NCI-H748 (cell line): ENCODE measurements around the gene CYP2W1.
"Not testable (repeated sequence)": the region's sequence is repeated elsewhere in the genome, so short reads cannot be mapped to it uniquely, and the experiment has no call there.

Source experiments
- DNase-seq: peaks from one replicate; lab custom pipeline; 2025; ENCODE audit not compliant: unreplicated experiment; lab: John Stamatoyannopoulos, UW

CYP2W1 gene

DNA sequence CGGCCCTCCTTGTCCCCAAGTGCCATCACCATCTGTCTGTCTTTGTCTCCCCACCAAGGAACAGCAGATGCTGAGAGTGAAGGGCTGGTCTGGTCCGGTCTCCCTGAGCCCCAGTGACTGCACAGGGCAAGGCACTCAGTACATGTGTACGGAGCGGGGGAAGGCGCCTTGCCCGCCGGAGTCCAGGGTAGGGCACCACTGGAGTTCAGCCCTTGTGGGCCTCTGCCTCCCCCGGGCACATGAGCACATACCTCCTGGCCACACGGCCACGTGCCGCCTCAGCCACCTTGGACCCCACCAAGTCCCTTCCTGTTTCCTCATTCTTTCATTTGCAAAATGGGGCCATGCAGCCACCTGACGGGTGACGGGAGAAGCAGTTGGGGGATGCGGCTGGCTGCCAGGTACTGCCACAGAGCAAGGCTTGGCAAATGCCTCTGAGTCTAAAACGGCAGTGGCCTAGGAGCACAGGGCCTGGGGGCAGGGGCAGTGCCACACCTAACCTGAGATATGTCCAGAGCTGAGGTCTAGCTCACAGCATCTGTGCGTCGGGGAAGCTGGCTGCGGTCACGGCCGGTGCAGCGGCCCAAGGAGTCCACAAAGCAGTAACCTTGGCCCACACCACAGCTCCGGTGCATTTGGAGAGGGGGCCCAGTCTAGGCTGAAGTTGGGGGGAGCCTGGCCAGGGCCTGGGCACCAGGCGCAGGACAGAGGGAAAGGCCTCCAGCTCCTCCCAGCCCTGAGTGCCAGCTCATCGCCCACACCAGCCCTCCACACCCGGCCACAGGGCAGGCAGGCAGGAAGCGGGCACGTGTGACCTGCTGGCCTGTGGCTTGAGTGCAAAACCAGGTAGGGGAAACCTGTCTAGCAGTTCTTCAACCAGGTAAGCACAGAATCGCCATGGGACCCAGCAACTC, 33.7 kb upstream of the CYP2W1 start:
- DNase-seq, result no peak

GRCh38 chr7:951881-952547, 31.0 kb upstream of the CYP2W1 start:
- DNase-seq, result no peak

- DNase-seq, result no peak
These were observed 30.2 kb upstream of the CYP2W1 start for GRCh38 chr7:952548-953441.

GRCh38 chr7:953547-954327, 29.2 kb upstream of the CYP2W1 start:
- DNase-seq, result peak; percentile 50

DNA sequence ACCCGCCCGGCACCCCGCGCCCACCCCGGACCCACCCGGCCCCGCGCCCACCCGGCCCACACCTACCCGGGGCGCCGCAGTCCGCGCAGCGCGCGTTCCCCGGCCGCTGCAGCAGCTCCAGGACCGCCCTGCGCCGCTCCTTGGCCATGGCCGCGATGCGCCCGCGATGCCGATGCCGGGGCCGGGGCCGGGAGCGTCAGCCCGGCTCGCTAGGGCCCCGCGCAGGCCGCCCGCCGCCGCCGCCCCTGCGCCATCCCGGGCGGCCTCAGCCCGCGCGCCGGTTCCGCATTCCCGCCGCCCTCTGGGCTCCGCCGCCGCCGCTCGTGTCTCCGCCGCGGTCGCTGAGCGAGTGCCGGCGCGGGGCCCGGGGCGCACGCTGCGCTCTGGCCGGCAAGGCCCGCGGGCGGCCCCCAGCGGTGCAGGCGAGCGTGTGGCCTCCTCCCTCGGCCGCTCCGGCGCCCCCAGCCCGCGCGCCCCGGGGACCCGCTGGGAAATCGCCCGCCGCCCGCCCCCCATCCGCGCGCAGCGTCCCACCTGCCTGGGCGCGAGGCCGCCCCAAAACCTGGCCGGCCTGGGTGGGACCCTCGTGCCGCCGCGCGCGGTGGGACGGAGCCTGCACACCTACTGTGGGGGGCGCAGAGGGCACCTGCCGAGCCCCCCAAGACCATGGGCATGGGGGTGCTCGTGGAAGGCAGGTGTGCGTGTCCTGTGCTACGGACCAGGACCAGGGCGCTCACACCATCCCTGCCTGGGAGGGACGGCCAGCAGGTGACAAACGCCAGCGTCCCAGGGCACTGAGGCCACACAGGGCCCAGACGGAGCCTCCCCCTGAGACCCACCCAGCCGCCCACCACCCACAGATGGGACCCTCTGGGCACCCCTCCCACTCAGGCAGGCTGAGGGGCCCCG, 28.4 kb upstream of the CYP2W1 start, which contains the start of gene ADAP1:
Gene ADAP1 (minus strand): TSS at position 351 of the 909 bp plus-strand sequence. CDS start 203 bp downstream, at position 148.
- DNase-seq, result peak; percentile 65

DNA sequence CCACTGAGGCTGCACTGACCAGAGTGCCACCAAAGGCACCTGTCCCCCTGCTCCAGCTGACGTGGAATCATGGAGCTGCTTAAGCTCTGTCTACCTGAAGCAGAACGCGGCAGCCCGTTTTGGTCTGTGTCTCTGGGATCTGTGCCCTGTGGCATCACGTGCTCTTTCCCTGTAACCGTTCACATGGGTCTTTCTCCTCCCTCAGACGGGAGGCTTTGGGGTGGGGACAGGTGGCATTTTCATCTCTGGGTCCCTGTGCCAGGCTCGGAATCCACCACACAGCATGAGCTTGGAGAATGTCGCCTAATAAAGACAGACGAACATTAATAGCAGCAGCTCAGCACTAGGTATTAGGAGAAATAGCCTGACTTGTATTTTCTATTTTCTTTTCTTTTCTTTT, 26.9 kb upstream of the CYP2W1 start:
- DNase-seq, result no peak

DNA sequence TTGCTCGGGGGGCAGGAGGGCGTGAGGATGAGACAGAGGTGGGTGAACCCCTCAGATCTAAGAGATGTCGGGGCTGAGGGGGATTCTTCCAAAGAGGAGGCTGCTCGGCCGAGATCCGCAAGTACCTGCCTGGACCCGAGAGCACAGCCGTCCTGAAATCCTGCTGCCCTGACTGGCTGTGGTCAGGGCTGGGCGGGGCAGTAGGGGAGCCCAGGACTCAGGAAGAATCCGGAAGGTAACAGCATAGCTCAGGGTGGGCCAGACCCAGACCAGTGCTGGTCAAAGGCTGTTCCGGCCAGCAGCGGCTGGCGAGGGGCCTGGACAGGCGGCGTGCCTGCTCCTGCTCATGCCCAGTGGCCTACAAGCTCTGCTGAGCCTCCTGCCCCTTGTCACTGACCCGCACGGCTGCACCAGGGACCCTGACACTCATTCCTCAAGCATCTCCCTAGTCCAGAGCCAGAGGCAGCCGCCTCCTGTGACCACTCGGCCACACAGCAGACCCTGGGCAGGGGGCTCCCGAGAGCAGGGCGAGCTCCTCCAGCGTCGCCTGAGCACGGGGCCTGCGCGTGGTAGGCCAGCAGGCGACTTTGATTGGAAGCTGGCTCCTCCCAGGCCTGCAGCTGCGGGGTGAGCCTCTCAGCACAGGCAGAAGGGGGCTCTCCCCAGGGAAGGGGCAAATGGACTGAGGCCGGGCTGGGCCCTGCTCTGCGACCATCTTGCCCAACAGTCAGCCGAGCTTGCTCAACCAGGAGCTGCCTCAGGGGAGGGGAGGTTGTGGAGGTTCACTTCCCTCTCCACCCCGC, 25.4 kb upstream of the CYP2W1 start:
- DNase-seq, result no peak

- DNase-seq, result no peak
These were observed 24.5 kb upstream of the CYP2W1 start for GRCh38 chr7:958221-959200.

- DNase-seq, result no peak
These were observed 23.7 kb upstream of the CYP2W1 start for GRCh38 chr7:959271-959670.

DNA sequence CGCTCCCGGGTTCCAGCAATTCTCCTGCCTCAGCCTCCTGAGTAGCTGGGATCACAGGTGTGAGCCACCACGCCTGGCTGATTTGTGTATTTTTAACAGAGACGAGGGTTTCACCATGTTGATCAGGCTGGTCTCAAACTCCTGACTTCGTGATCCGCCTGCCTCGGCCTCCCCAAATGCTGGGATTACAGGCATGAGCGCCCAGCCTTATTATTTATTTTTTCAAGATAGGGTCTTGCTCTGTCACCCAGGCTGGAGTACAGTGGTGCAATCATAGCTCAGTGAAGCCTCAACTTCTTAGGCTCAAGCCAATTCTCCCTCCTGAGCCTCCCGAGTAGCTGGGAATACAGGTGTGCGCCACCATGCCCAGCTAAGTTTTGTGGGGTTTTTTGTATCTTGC, 23.2 kb upstream of the CYP2W1 start:
- DNase-seq, result not testable (repeated sequence)

GRCh38 chr7:960269-960871, 22.6 kb upstream of the CYP2W1 start:
- no peak for DNase-seq

- not testable (repeated sequence) for DNase-seq
These were observed 22.0 kb upstream of the CYP2W1 start for GRCh38 chr7:960972-961371.

- no peak for DNase-seq
These were observed 21.2 kb upstream of the CYP2W1 start for GRCh38 chr7:961546-962400.

DNA sequence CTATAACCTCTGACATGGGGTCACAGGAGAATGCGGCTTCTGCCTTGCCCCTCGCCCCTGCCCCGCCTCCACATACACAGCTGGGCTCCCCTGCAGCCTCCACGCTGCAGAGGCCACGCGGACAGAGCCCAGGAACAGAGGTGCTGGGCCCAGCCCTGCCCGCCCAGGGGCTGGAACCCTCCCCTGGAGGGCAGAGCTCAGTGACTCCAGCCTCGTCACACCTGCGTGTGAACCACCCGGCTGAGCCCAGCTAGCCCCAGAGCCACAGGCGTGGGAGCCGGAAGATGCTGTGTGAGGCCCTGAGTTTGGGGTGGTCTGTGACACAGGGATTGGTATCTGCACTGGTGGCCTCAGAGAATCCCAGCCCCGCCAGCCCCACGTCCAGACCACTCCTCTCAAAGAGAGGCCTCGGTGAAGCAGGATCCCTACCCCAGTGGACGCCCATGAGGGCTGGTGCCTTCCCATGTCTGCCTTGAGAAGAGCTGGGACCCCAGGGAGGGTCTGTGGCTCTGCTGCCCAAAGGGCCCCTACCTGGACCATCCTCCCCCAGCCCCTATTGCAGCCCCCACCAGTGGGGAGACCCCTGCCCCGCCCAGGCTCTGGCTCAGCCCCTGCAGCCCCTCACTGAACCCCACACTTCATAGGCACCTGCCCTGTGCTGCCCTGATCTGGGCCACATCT, 20.4 kb upstream of the CYP2W1 start:
- DNase-seq, result no peak

DNA sequence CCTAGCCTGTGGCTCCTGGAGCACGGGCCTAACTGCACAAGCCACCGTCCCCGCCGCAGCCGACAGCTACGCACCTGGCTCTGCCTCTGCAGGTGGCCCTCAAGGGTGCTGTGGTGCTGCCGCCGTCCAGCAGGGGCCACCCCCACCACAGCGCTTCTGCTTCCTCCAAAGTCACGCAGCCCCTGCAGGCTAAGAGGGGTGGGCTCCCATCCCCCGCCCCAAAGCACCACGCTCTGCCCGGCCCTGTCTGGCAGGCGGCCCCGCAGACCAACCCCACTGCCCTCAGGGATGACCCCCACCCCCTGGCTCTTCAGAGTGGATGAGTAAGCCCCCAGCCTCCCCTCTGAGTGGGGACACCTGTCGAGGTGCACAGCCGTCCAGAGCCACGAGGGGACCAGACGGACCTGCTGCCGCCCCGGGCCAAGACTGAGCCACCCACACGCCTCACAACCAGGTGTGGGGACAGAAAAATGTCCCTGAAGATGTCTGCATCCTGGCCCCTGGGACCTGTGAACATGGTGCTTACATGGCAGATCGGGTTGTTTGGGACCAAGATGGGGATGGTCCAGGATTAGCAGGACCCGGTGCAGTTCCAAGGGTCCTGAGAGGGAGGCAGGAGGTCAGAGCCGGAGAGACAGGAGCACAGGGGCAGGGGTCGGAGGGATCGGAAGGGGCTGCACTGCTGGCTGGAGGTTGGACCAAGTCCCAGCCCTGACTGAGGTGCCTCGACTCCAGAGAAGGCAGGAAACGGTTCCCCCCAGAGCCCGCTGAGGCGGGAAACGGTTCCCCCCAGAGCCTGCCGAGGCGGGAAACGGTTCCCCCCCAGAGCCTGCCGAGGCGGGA, 19.5 kb upstream of the CYP2W1 start:
- DNase-seq, result no peak
